Measurements from ENCODE around the gene FUCA2. TPM values are rescaled to one million over a fixed set of nuclear protein-coding genes. Genes with fewer than 3 reads are reported as not detected.

The FUCA2 gene
- polyA plus RNA-seq, 1 experiment, result 66.8 TPM

GRCh38 chr6:143546599-143546998 lies 35.1 kb upstream of the FUCA2 start:
- H3K4me3 ChIP-seq (ENCODE audit: low read depth, low read length), result no peak overlapping the region
- no peak for DNase-seq (ENCODE audit: low read depth, low spot score)
- no peaks in the 10 kb centered on the region for H3K27me3 ChIP-seq (ENCODE audit: control insufficient read depth, insufficient read depth, low read length)
- ChIA-PET POLR2A (no interaction called here), CTCF (no interaction called here)
- no peak overlapping the region for H3K27ac ChIP-seq (ENCODE audit: low read depth, low read length)
- H3K9me3 ChIP-seq (ENCODE audit: control insufficient read depth, insufficient read depth, low read length), result no peaks in the 10 kb centered on the region
- no peak for TF ChIP-seq CTCF (IDR thresholded peaks at IDR 0.05; ENCODE audit: low read depth, low read length)

DNA sequence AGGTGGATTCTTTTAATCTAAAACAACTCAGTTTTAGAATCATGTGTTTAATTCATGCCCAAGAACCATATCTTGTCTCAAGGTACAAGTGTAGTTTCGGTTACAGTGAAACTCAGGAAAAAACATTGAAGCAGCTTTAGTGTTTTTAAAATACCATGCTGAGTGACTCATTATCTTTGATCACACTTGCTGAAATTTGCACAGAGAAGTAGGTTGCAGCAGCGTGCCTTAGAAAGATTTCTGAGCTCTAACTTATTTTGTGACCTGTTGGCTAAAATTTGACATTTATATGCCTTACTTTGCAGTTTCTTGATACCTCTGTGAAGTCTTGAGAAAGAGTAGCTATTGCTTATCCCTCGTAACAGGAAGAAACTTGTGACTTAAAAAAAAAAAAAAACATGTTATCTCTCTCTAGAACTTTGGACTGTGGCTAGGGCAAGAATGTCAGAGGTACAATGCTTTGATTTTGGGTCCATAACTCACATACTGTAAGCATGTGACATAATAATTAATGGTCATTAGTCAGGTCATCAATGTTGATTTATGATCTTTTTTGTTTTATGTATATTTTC lies 34.5 kb upstream of the FUCA2 start:
- CTCF ChIA-PET, result no interaction called here
- POLR2A ChIA-PET, result no interaction called here
- no peaks in the 10 kb centered on the region for H3K9me3 ChIP-seq (ENCODE audit: control insufficient read depth, insufficient read depth, low read length)
- H3K4me3 ChIP-seq (ENCODE audit: low read depth, low read length), result no peak overlapping the region
- H3K27me3 ChIP-seq (ENCODE audit: control insufficient read depth, insufficient read depth, low read length), result no peaks in the 10 kb centered on the region
- H3K27ac ChIP-seq (ENCODE audit: low read depth, low read length), result no peak overlapping the region
- no peak for TF ChIP-seq CTCF (IDR thresholded peaks at IDR 0.05; ENCODE audit: low read depth, low read length)
- DNase-seq (ENCODE audit: low read depth, low spot score), result no peak

- TF ChIP-seq CTCF (IDR thresholded peaks at IDR 0.05; ENCODE audit: low read depth, low read length), result no peak
- Histone ChIP-seq H3K4me3 (ENCODE audit: low read depth, low read length) (no peak overlapping the region), H3K9me3 (ENCODE audit: control insufficient read depth, insufficient read depth, low read length) (no peaks in the 10 kb centered on the region), H3K27ac (ENCODE audit: low read depth, low read length) (no peak overlapping the region), H3K27me3 (ENCODE audit: control insufficient read depth, insufficient read depth, low read length) (no peaks in the 10 kb centered on the region)
- CTCF ChIA-PET, result no interaction called here
- no peak for DNase-seq (ENCODE audit: low read depth, low spot score)
- POLR2A ChIA-PET, result no interaction called here
Measured at GRCh38 chr6:143545165-143545564, 33.6 kb upstream of the FUCA2 start.

GRCh38 chr6:143544011-143544696 lies 32.6 kb upstream of the FUCA2 start:
- POLR2A ChIA-PET, result no interaction called here
- no peak for DNase-seq (ENCODE audit: low read depth, low spot score)
- Histone ChIP-seq H3K27me3 (ENCODE audit: control insufficient read depth, insufficient read depth, low read length) (no peaks in the 10 kb centered on the region), H3K9me3 (ENCODE audit: control insufficient read depth, insufficient read depth, low read length) (no peaks in the 10 kb centered on the region), H3K4me3 (ENCODE audit: low read depth, low read length) (no peak overlapping the region), H3K27ac (ENCODE audit: low read depth, low read length) (no peak overlapping the region)
- CTCF ChIA-PET, result no interaction called here
- no peak for TF ChIP-seq CTCF (IDR thresholded peaks at IDR 0.05; ENCODE audit: low read depth, low read length)

- TF ChIP-seq CTCF (IDR thresholded peaks at IDR 0.05; ENCODE audit: low read depth, low read length), result no peak
- Histone ChIP-seq H3K4me3 (ENCODE audit: low read depth, low read length) (no peak overlapping the region), H3K27me3 (ENCODE audit: control insufficient read depth, insufficient read depth, low read length) (no peaks in the 10 kb centered on the region), H3K9me3 (ENCODE audit: control insufficient read depth, insufficient read depth, low read length) (no peaks in the 10 kb centered on the region), H3K27ac (ENCODE audit: low read depth, low read length) (no peak overlapping the region)
- CTCF ChIA-PET, result no interaction called here
- no peak for DNase-seq (ENCODE audit: low read depth, low spot score)
- POLR2A ChIA-PET, result no interaction called here
Measured at GRCh38 chr6:143543435-143543834, 31.9 kb upstream of the FUCA2 start.
